ENCODE data around the gene URM1.
"Not testable (repeated sequence)": the region's sequence is repeated elsewhere in the genome, so short reads cannot be mapped to it uniquely, and the experiment has no call there.

Gene URM1

DNA sequence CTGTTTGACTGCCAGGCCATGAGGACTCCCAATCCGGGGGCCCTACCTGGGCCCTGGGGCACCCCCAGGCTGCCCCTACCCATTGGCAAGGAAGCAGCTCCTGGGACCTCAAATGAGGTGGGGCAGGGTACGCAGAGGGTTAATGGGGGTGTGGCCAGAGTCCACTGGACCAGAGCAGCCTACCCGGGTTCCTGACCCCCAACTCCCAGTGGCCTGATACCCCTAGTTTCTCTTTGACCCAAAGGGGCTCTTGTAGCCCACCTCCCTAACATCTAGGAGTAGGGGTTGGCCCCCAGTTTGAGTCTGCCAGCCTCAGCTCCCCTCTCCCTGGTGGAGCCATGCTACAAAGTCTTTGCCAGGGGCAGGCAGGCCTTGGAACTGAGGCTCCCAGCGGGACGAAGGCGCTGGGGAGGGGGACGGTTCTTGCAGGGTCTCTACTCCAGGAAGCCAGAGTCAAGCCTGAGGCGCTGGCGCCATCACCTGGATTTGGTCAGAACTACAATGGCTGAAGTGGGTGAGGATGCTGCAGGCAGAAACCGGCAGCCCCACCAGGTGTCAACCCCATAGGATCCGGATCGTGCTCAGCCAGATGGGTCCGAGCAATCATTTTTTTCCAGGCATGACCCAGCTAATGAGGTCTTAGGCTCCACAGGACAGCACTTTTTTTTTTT, 41.1 kb downstream of the URM1 start:
- no peaks in the 10 kb centered on the region for H4K20me1 ChIP-seq (ENCODE audit: insufficient read depth, low read length, poor library complexity, severe bottlenecking)
- H3F3A ChIP-seq (ENCODE audit: low read depth): no peaks in the 10 kb centered on the region
- peak overlapping the region; percentile 42 for H3K9ac ChIP-seq (ENCODE audit: low read depth, low read length, poor library complexity, severe bottlenecking)
- TF ChIP-seq CTCF (conservative IDR thresholded peaks at IDR 0.05; ENCODE audit: low read length): peak; percentile 80
- no peak for TF ChIP-seq EZH2phosphoT487 (IDR thresholded peaks at IDR 0.05; ENCODE audit: borderline replicate concordance)
- H3K4me1 ChIP-seq (ENCODE audit: insufficient read depth, low read length, poor library complexity, severe bottlenecking): no peaks in the 10 kb centered on the region
- H2AFZ ChIP-seq (ENCODE audit: low read length): peak overlapping the region; percentile 78
- H3K4me2 ChIP-seq (ENCODE audit: low read depth, low read length, poor library complexity, severe bottlenecking): peak overlapping the region; percentile 44
- H3K9me3 ChIP-seq (ENCODE audit: insufficient read depth, low read depth, low read length): no peaks in the 10 kb centered on the region
- H3K36me3 ChIP-seq (ENCODE audit: insufficient read depth, low read length): no peaks in the 10 kb centered on the region
- no peaks in the 10 kb centered on the region for H3K79me2 ChIP-seq (ENCODE audit: insufficient read depth, low read length)
- no peaks in the 10 kb centered on the region for H3K9me2 ChIP-seq (replicated peaks; ENCODE audit: low read depth, low read length)
- H3K27me3 ChIP-seq (ENCODE audit: insufficient read depth, low read length, poor library complexity, severe bottlenecking): no peaks in the 10 kb centered on the region
- H3K4me3 ChIP-seq (ENCODE audit: low read length, poor library complexity, severe bottlenecking): peak overlapping the region; percentile 28

DNA sequence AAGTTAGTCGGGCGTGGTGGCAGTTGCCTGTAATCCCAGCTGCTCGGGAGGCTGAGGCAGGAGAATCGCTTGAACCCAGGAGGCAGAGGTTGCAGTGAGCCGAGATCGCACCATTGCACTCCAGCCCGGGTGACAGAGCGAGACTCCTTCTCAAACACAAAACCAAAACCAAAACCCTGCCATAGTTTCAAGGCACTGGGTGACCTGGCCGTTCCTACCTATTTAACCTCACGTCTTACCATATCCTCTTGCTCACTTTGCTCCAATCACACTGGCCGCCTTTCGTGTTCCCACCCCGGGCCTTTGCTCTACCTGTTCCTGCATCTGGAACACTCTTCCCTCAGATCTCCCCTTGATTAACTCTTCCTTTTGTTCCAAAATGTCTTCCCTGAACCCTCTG, 42.6 kb downstream of the URM1 start:
- H3K27me3 ChIP-seq (ENCODE audit: insufficient read depth, low read length, poor library complexity, severe bottlenecking); H3K4me3 ChIP-seq (ENCODE audit: low read length, poor library complexity, severe bottlenecking); H3K4me2 ChIP-seq (ENCODE audit: low read depth, low read length, poor library complexity, severe bottlenecking); H3K36me3 ChIP-seq (ENCODE audit: insufficient read depth, low read length); H3K9me3 ChIP-seq (ENCODE audit: insufficient read depth, low read depth, low read length); H3F3A ChIP-seq (ENCODE audit: low read depth); H3K4me1 ChIP-seq (ENCODE audit: insufficient read depth, low read length, poor library complexity, severe bottlenecking); H3K9ac ChIP-seq (ENCODE audit: low read depth, low read length, poor library complexity, severe bottlenecking); H3K79me2 ChIP-seq (ENCODE audit: insufficient read depth, low read length); H2AFZ ChIP-seq (ENCODE audit: low read length); H3K9me2 ChIP-seq (replicated peaks; ENCODE audit: low read depth, low read length); H4K20me1 ChIP-seq (ENCODE audit: insufficient read depth, low read length, poor library complexity, severe bottlenecking): not testable (repeated sequence)

DNA sequence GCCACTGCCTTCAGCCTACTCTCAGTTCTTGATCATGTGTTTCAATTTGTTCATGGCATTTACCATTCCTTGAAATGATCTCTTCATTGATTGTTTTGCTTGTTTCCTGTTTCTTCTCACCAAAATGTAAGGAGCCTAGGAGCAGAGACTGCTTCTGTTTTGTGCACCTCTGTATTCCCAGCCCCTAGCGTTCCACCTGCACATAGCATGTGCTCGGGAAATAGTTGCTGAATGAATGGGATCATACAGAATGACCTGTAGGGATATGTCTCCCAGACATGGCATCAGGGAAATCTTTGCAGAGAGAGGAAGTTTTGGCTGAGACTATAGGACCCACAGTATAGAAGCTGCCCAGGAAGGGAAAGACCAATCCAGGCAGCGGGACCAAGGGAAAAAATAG, 43.3 kb downstream of the URM1 start:
- H3K27me3 ChIP-seq (ENCODE audit: insufficient read depth, low read length, poor library complexity, severe bottlenecking): no peaks in the 10 kb centered on the region
- no peaks in the 10 kb centered on the region for H3F3A ChIP-seq (ENCODE audit: low read depth)
- no peaks in the 10 kb centered on the region for H3K36me3 ChIP-seq (ENCODE audit: insufficient read depth, low read length)
- no peaks in the 10 kb centered on the region for H3K9me2 ChIP-seq (replicated peaks; ENCODE audit: low read depth, low read length)
- no peaks in the 10 kb centered on the region for H3K4me1 ChIP-seq (ENCODE audit: insufficient read depth, low read length, poor library complexity, severe bottlenecking)
- no peaks in the 10 kb centered on the region for H4K20me1 ChIP-seq (ENCODE audit: insufficient read depth, low read length, poor library complexity, severe bottlenecking)
- no peak overlapping the region for H3K4me3 ChIP-seq (ENCODE audit: low read length, poor library complexity, severe bottlenecking)
- H3K9me3 ChIP-seq (ENCODE audit: insufficient read depth, low read depth, low read length): no peaks in the 10 kb centered on the region
- H3K9ac ChIP-seq (ENCODE audit: low read depth, low read length, poor library complexity, severe bottlenecking): no peak overlapping the region
- H3K4me2 ChIP-seq (ENCODE audit: low read depth, low read length, poor library complexity, severe bottlenecking): no peak overlapping the region
- no peak overlapping the region for H2AFZ ChIP-seq (ENCODE audit: low read length)
- TF ChIP-seq EZH2phosphoT487 (IDR thresholded peaks at IDR 0.05; ENCODE audit: borderline replicate concordance) (no peak), CTCF (conservative IDR thresholded peaks at IDR 0.05; ENCODE audit: low read length) (no peak)
- no peaks in the 10 kb centered on the region for H3K79me2 ChIP-seq (ENCODE audit: insufficient read depth, low read length)

GRCh38 chr9:128415281-128415680, 44.1 kb downstream of the URM1 start:
- H3K9me2 ChIP-seq (replicated peaks; ENCODE audit: low read depth, low read length): no peaks in the 10 kb centered on the region
- H3F3A ChIP-seq (ENCODE audit: low read depth): no peaks in the 10 kb centered on the region
- H3K9ac ChIP-seq (ENCODE audit: low read depth, low read length, poor library complexity, severe bottlenecking): no peak overlapping the region
- H3K79me2 ChIP-seq (ENCODE audit: insufficient read depth, low read length): no peaks in the 10 kb centered on the region
- H2AFZ ChIP-seq (ENCODE audit: low read length): no peak overlapping the region
- H3K36me3 ChIP-seq (ENCODE audit: insufficient read depth, low read length): no peaks in the 10 kb centered on the region
- no peaks in the 10 kb centered on the region for H3K27me3 ChIP-seq (ENCODE audit: insufficient read depth, low read length, poor library complexity, severe bottlenecking)
- H3K4me1 ChIP-seq (ENCODE audit: insufficient read depth, low read length, poor library complexity, severe bottlenecking): peaks cover 3% of the 10 kb centered on the region
- H3K9me3 ChIP-seq (ENCODE audit: insufficient read depth, low read depth, low read length): no peaks in the 10 kb centered on the region
- TF ChIP-seq CTCF (conservative IDR thresholded peaks at IDR 0.05; ENCODE audit: low read length) (no peak), EZH2phosphoT487 (IDR thresholded peaks at IDR 0.05; ENCODE audit: borderline replicate concordance) (no peak)
- H3K4me2 ChIP-seq (ENCODE audit: low read depth, low read length, poor library complexity, severe bottlenecking): no peak overlapping the region
- no peak overlapping the region for H3K4me3 ChIP-seq (ENCODE audit: low read length, poor library complexity, severe bottlenecking)
- no peaks in the 10 kb centered on the region for H4K20me1 ChIP-seq (ENCODE audit: insufficient read depth, low read length, poor library complexity, severe bottlenecking)

All from Loucy (cell line).